Measurements from ENCODE around the gene NAA80. TPM values are rescaled to one million over a fixed set of nuclear protein-coding genes. Genes with fewer than 3 reads are reported as not detected.
"Not testable (repeated sequence)": the region's sequence is repeated elsewhere in the genome, so short reads cannot be mapped to it uniquely, and the experiment has no call there.

NAA80 gene
- total RNA-seq, 6 experiments from 2014 or later: 8.5 to 13.4 (median 10.7) TPM

- H3K27me3 Mint-ChIP-seq (ENCODE audit: insufficient read depth): no peaks in the 10 kb centered on the region; the same call in 1 of the 2 replicates
- H3K9me3 Mint-ChIP-seq: no peaks in the 10 kb centered on the region
- H3K4me3 Mint-ChIP-seq: no peak overlapping the region
- TF ChIP-seq CTCF (IDR thresholded peaks at IDR 0.05): no peak
- peaks cover 7% of the 10 kb centered on the region for H3K4me1 Mint-ChIP-seq (ENCODE audit: low read depth)
- H3K27ac Mint-ChIP-seq: no peak overlapping the region
- peaks cover 10% of the 10 kb centered on the region for H3K36me3 Mint-ChIP-seq (ENCODE audit: low read depth)
- no peak for DNase-seq
These were observed 11.9 kb downstream of the NAA80 start for GRCh38 chr3:50287262-50287661.

- H3K4me1 Mint-ChIP-seq (ENCODE audit: low read depth): peaks cover 7% of the 10 kb centered on the region
- no peaks in the 10 kb centered on the region; the same call in 1 of the 2 replicates for H3K27me3 Mint-ChIP-seq (ENCODE audit: insufficient read depth)
- no peaks in the 10 kb centered on the region for H3K9me3 Mint-ChIP-seq
- no peak for DNase-seq
- H3K27ac Mint-ChIP-seq: no peak overlapping the region
- H3K4me3 Mint-ChIP-seq: no peak overlapping the region
- peaks cover 10% of the 10 kb centered on the region for H3K36me3 Mint-ChIP-seq (ENCODE audit: low read depth)
- TF ChIP-seq CTCF (IDR thresholded peaks at IDR 0.05): no peak
These were observed 12.6 kb downstream of the NAA80 start for GRCh38 chr3:50286322-50287227.

GRCh38 chr3:50284121-50284520, 15.1 kb downstream of the NAA80 start:
- H3K36me3 Mint-ChIP-seq (ENCODE audit: low read depth); H3K27ac Mint-ChIP-seq; H3K27me3 Mint-ChIP-seq (ENCODE audit: insufficient read depth); H3K4me3 Mint-ChIP-seq; DNase-seq; H3K4me1 Mint-ChIP-seq (ENCODE audit: low read depth); H3K9me3 Mint-ChIP-seq: not testable (repeated sequence)

GRCh38 chr3:50279255-50280016, 19.8 kb downstream of the NAA80 start:
- no peak for TF ChIP-seq CTCF (IDR thresholded peaks at IDR 0.05)
- no peaks in the 10 kb centered on the region for H3K9me3 Mint-ChIP-seq
- no peak overlapping the region for H3K4me3 Mint-ChIP-seq
- DNase-seq: no peak
- H3K27ac Mint-ChIP-seq: no peak overlapping the region
- H3K36me3 Mint-ChIP-seq (ENCODE audit: low read depth): no peaks in the 10 kb centered on the region
- peaks cover under 1% of the 10 kb centered on the region; the same call in 1 of the 2 replicates for H3K4me1 Mint-ChIP-seq (ENCODE audit: low read depth)
- H3K27me3 Mint-ChIP-seq (ENCODE audit: insufficient read depth): peaks cover 1% of the 10 kb centered on the region

GRCh38 chr3:50278880-50279224, 20.4 kb downstream of the NAA80 start, which contains the start of gene LSMEM2:
Gene LSMEM2 (plus strand): TSS chr3:50279087. CDS start chr3:50279114, 27 bp downstream.
- H3K36me3 Mint-ChIP-seq (ENCODE audit: low read depth): no peaks in the 10 kb centered on the region
- H3K9me3 Mint-ChIP-seq: no peaks in the 10 kb centered on the region
- no peak for DNase-seq
- no peak for TF ChIP-seq CTCF (IDR thresholded peaks at IDR 0.05)
- H3K4me3 Mint-ChIP-seq: no peak within 1 kb of the TSS
- no peak within 1 kb of the TSS for H3K27ac Mint-ChIP-seq
- H3K27me3 Mint-ChIP-seq (ENCODE audit: insufficient read depth): peaks cover 1% of the 10 kb centered on the region
- H3K4me1 Mint-ChIP-seq (ENCODE audit: low read depth): peaks cover 6% of the 10 kb centered on the region; the same call in 1 of the 2 replicates

Data from HFFc6 (cell line).